Lower leg skin (tissue), 4 donors: Measurements from ENCODE around the gene ZBTB16. TPM values are rescaled to one million over a fixed set of nuclear protein-coding genes. Genes with fewer than 3 reads are reported as not detected.

Experiments
- DNase-seq, 2 donors: peaks; one replicate each; pipeline ENCODE4 v3.0.0-alpha.2; 2019; ENCODE audit warnings: low spot score in 2 of 2
- H3K4me3 ChIP-seq: fragments of 200-600 bp; sonication (generic); 2 replicates; pipeline ENCODE4 v1.5.1; 2017; ENCODE audit warnings: mild to moderate bottlenecking, low read depth; ENCODE audit not compliant: poor library complexity, severe bottlenecking
- CTCF ChIP-seq, 3 donors: fragments of 450-650 bp; IDR thresholded peaks; one replicate each; pipeline ENCODE4 v1.5.1; 2016; ENCODE audit warnings: antibody characterized with exemption in 3 of 3, mild to moderate bottlenecking in 3 of 3, moderate library complexity in 2 of 3
- POLR2A ChIP-seq, 2 donors: fragments of 450-650 bp; IDR thresholded peaks; one replicate each; pipeline ENCODE4 v1.6.1; 2016 to 2017; ENCODE audit warnings: antibody characterized with exemption in 2 of 2, mild to moderate bottlenecking in 1 of 2, moderate library complexity in 1 of 2
- WGBS, 2 donors: methylation state at CpG; one replicate each; pipeline ENCODE4 v1.1.5; 2018; 5-methylcytosine and 5-hydroxymethylcytosine counted together
- intact Hi-C: fragments of 100-400 bp; cut with DNase I; formaldehyde crosslinking; loops from one replicate; pipeline ENCODE4 v1.15.0; 2023; ENCODE audit warnings: low total_unique reads
- total RNA-seq, 4 donors: library from RNA; depleted of rRNA; stranded (reverse); fragments of >200 nt; gene quantifications; one replicate each; pipeline ENCODE4 v1.1.0, GENCODE V29; 2016

Gene ZBTB16
- total RNA-seq = 100 to 1,000 TPM; 167 to 369 (median 233) TPM

- WGBS, 2 donors = 0 to 1% methylated on average over 15 to 40 of the region's 71 CpGs
- peak within 1 kb of the TSS; percentile 94 for H3K4me3 ChIP-seq
- no peak for TF ChIP-seq CTCF (IDR thresholded peaks at IDR 0.05)
- no peak for TF ChIP-seq POLR2A (IDR thresholded peaks at IDR 0.05)
- intact Hi-C loops = no loop called here
- DNase-seq = peak; percentile 83 to 98
Measured at GRCh38 chr11:114059278-114059983, at the start of gene ZBTB16. ZBTB16 (plus strand) TSS chr11:114059711; CDS start chr11:114063301, 3,590 bp downstream.

- WGBS, 2 donors = 76 to 79% methylated on average over 4 of the region's 4 CpGs
- H3K4me3 ChIP-seq = no peak overlapping the region
- intact Hi-C loops = no loop called here
- DNase-seq = no peak
- no peak for TF ChIP-seq CTCF (IDR thresholded peaks at IDR 0.05)
Measured at GRCh38 chr11:114010931-114011330, 48.6 kb upstream of the ZBTB16 start.

- no peak for TF ChIP-seq CTCF (IDR thresholded peaks at IDR 0.05)
- no peak for TF ChIP-seq POLR2A (IDR thresholded peaks at IDR 0.05)
- no peak for DNase-seq
- intact Hi-C loops = no loop called here
- 39 to 58% methylated on average over 2 of the region's 2 CpGs for WGBS, 2 donors
- no peak overlapping the region for H3K4me3 ChIP-seq
Measured at GRCh38 chr11:114011443-114011842, 48.1 kb upstream of the ZBTB16 start.

GRCh38 chr11:114015117-114015516 is 44.4 kb upstream of the ZBTB16 start:
- TF ChIP-seq CTCF (IDR thresholded peaks at IDR 0.05) = no peak
- no peak for TF ChIP-seq POLR2A (IDR thresholded peaks at IDR 0.05)

GRCh38 chr11:114016986-114017385 is 42.5 kb upstream of the ZBTB16 start:
- no peak for TF ChIP-seq CTCF (IDR thresholded peaks at IDR 0.05)
- no peak for TF ChIP-seq POLR2A (IDR thresholded peaks at IDR 0.05)
- no peak for DNase-seq
- WGBS, 2 donors = 91 to 92% methylated on average over 2 of the region's 2 CpGs
- H3K4me3 ChIP-seq = no peak overlapping the region
- intact Hi-C loops = no loop called here

More at GRCh38 chr11:114015117-114015516, 44.4 kb upstream of the ZBTB16 start:
- no peak overlapping the region for H3K4me3 ChIP-seq
- intact Hi-C loops = no loop called here
- 40 to 46% methylated on average over 6 of the region's 6 CpGs for WGBS, 2 donors
- no peak for DNase-seq

- TF ChIP-seq POLR2A (IDR thresholded peaks at IDR 0.05) (no peak), CTCF (IDR thresholded peaks at IDR 0.05) (no peak)
- H3K4me3 ChIP-seq = no peak overlapping the region
- 41% methylated on average over 2 of the region's 2 CpGs for WGBS, 2 donors
- no peak for DNase-seq
- intact Hi-C loops = no loop called here
Measured at GRCh38 chr11:114017723-114018122, 41.8 kb upstream of the ZBTB16 start.
